Measurements from ENCODE around the gene TNPO1. TPM values are rescaled to one million over a fixed set of nuclear protein-coding genes. Genes with fewer than 3 reads are reported as not detected.

TNPO1 gene
- polyA plus RNA-seq, 2 of the 4 experiments (the other 2 are of a cell fraction): 199 to 350 TPM

DNA sequence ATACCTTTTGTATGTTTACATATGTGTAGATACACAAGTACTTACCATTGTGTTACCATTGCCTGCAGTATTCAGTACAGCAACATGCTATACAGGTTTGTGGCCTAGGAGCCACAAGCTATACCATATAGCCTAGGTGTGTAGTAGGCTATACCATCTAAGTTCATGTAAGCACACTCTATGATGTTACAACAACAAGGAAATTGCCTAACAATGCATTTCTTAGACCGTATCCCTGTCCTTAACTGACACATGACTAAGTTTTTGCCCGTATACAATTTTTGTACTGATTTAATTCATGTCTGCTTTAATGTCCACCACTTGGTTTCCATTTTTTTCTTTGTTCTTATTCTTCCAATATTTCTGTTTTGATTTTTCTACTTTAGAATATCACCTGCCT, 18.5 kb downstream of the TNPO1 start:
- no peak for ATAC-seq
- H3K4me2 ChIP-seq: no peak overlapping the region
- DNase-seq (ENCODE audit: low read depth in 1 of 2, low spot score in 1 of 2): no peak
- H3K27ac ChIP-seq: no peak overlapping the region
- no peak overlapping the region for H3K4me3 ChIP-seq
- no peak for TF ChIP-seq RAD21 (conservative IDR thresholded peaks at IDR 0.05 in 1 of 2, IDR thresholded peaks at IDR 0.05 in 1 of 2)
- no peak for TF ChIP-seq RCOR1 (IDR thresholded peaks at IDR 0.05; ENCODE audit: low read depth, low read length)
- TF ChIP-seq ZFP36 (IDR thresholded peaks at IDR 0.05; ENCODE audit: borderline replicate concordance, partially characterized antibody): no peak
- TF ChIP-seq POLR2AphosphoS2 (conservative IDR thresholded peaks at IDR 0.05; ENCODE audit: low read length): no peak
- TF ChIP-seq HEYL (CRISPR knock-in tag; IDR thresholded peaks at IDR 0.05): no peak
- TF ChIP-seq NPAS2 (CRISPR knock-in tag; IDR thresholded peaks at IDR 0.05; ENCODE audit: borderline replicate concordance): no peak
- TF ChIP-seq ZNF302 (CRISPR knock-in tag; IDR thresholded peaks at IDR 0.05): no peak
- TF ChIP-seq KDM1A (IDR thresholded peaks at IDR 0.05; ENCODE audit: low read depth): no peak
- TF ChIP-seq, protein P1, sequence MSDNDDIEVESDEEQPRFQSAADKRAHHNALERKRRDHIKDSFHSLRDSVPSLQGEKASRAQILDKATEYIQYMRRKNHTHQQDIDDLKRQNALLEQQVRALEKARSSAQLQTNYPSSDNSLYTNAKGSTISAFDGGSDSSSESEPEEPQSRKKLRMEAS (IDR thresholded peaks at IDR 0.05): no peak
- no peak for TF ChIP-seq BHLHE40 (IDR thresholded peaks at IDR 0.05; ENCODE audit: low read depth, low read length)
- no peak for TF ChIP-seq MYC (IDR thresholded peaks at IDR 0.05; ENCODE audit: borderline replicate concordance, low read length)
- no peak for TF ChIP-seq CBX2 (IDR thresholded peaks at IDR 0.05; ENCODE audit: borderline replicate concordance, low read depth)
- peaks cover 87% of the 10 kb centered on the region for H3K4me1 ChIP-seq
- ChIA-PET POLR2A (no interaction called here), CTCF (interaction anchor here (1.1 to 4.5 kb wide), 2 partner anchors 10 to 17 kb away, joined by 3 to 30 read pairs; partner anchors contain the start of gene TNPO1)
- WGBS (ENCODE audit: missing lambda C conversion rate): 84% methylated on average over 2 of the region's 2 CpGs
- FAIRE-seq: no peak
- no peaks in the 10 kb centered on the region for H3K9me3 ChIP-seq

DNA sequence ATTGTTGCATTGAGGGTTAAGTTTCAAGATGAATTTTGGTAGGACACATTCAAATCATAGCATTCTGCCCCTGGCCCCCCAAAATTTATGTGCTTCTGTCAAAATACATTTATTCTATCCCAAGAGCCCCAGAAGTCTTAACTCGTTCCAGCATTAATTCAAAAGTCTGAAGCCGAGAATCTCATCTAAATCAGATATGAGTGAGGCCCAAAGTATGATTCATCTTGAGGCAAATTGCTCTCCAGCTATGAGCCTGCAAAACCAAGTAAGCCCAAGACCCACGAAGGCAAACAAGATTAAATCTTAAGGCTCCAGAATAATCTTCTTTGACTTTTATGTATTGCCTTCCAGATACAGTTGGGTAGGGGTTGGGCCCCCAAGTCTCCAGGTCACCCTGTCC, 19.2 kb downstream of the TNPO1 start:
- ATAC-seq: no peak
- 81% methylated on average over 3 of the region's 3 CpGs for WGBS (ENCODE audit: missing lambda C conversion rate)
- no peak for FAIRE-seq

GRCh38 chr5:72836810-72837209, 20.3 kb downstream of the TNPO1 start:
- Histone ChIP-seq H3K9me3 (no peaks in the 10 kb centered on the region), H3K27ac (peak overlapping the region; percentile 27 to 56; a peak in 4 of 6 replicates), H3K4me3 (no peak overlapping the region), H3K4me1 (peaks cover 90% of the 10 kb centered on the region), H3K4me2 (peak overlapping the region; percentile 63)
- ChIA-PET POLR2A (interaction anchor here (1.0 kb wide), 1 partner anchor 529 kb away, joined by 3 read pairs; no protein-coding TSS in a partner anchor), CTCF (interaction anchor here (4.5 kb wide), 1 partner anchor 19 kb away, joined by 30 read pairs; the partner anchor contains the start of gene TNPO1)
- no peak for DNase-seq (ENCODE audit: low read depth in 1 of 2, low spot score in 1 of 2)
- FAIRE-seq: no peak
- 73% methylated on average over 1 of the region's 1 CpG for WGBS (ENCODE audit: missing lambda C conversion rate)
- ATAC-seq: peak in 1 of 2 experiments; percentile 39; a peak in 4 of 6 replicates
- TF ChIP-seq BCL3 (IDR thresholded peaks at IDR 0.05): no peak
- no peak for TF ChIP-seq HOXB5 (CRISPR knock-in tag; IDR thresholded peaks at IDR 0.05)
- TF ChIP-seq, protein P2, sequence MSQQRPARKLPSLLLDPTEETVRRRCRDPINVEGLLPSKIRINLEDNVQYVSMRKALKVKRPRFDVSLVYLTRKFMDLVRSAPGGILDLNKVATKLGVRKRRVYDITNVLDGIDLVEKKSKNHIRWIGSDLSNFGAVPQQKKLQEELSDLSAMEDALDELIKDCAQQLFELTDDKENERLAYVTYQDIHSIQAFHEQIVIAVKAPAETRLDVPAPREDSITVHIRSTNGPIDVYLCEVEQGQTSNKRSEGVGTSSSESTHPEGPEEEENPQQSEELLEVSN (IDR thresholded peaks at IDR 0.05; ENCODE audit: borderline replicate concordance, low read depth): no peak
- no peak for TF ChIP-seq BHLHE40 (IDR thresholded peaks at IDR 0.05; ENCODE audit: low read depth, low read length)
- no peak for TF ChIP-seq ESRRA (IDR thresholded peaks at IDR 0.05; ENCODE audit: borderline replicate concordance, low read length)
- TF ChIP-seq RAD21 (conservative IDR thresholded peaks at IDR 0.05 in 1 of 2, IDR thresholded peaks at IDR 0.05 in 1 of 2): no peak
- TF ChIP-seq ZC3H11A (IDR thresholded peaks at IDR 0.05): no peak
- no peak for TF ChIP-seq RFX5 (IDR thresholded peaks at IDR 0.05)
- TF ChIP-seq CBX8 (IDR thresholded peaks at IDR 0.05): no peak
- no peak for TF ChIP-seq JUN (IDR thresholded peaks at IDR 0.05)
- TF ChIP-seq, protein P3, sequence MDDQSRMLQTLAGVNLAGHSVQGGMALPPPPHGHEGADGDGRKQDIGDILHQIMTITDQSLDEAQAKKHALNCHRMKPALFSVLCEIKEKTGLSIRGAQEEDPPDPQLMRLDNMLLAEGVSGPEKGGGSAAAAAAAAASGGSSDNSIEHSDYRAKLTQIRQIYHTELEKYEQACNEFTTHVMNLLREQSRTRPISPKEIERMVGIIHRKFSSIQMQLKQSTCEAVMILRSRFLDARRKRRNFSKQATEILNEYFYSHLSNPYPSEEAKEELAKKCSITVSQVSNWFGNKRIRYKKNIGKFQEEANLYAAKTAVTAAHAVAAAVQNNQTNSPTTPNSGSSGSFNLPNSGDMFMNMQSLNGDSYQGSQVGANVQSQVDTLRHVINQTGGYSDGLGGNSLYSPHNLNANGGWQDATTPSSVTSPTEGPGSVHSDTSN (IDR thresholded peaks at IDR 0.05): no peak
- no peak for TF ChIP-seq ELK1 (IDR thresholded peaks at IDR 0.05; ENCODE audit: low read depth, low read length)
- no peak for TF ChIP-seq CHD2 (IDR thresholded peaks at IDR 0.05; ENCODE audit: low read length, partially characterized antibody)
- TF ChIP-seq NR3C1 (IDR thresholded peaks at IDR 0.05): no peak
- no peak for TF ChIP-seq TP53 (CRISPR knock-in tag; IDR thresholded peaks at IDR 0.05)

More for the DNA sequence above, 19.2 kb downstream of the TNPO1 start:
- H3K9me3 ChIP-seq: no peaks in the 10 kb centered on the region
- DNase-seq (ENCODE audit: low read depth in 1 of 2, low spot score in 1 of 2): no peak
- H3K4me1 ChIP-seq: peaks cover 87% of the 10 kb centered on the region
- CTCF ChIA-PET: interaction anchor here (4.5 kb wide), 1 partner anchor 17 kb away, joined by 30 read pairs; the partner anchor contains the start of gene TNPO1
- peak overlapping the region; percentile 18 to 26; a peak in 2 of 6 replicates for H3K27ac ChIP-seq
- TF ChIP-seq MAFK (IDR thresholded peaks at IDR 0.05; ENCODE audit: partially characterized antibody): no peak
- TF ChIP-seq, protein P4, sequence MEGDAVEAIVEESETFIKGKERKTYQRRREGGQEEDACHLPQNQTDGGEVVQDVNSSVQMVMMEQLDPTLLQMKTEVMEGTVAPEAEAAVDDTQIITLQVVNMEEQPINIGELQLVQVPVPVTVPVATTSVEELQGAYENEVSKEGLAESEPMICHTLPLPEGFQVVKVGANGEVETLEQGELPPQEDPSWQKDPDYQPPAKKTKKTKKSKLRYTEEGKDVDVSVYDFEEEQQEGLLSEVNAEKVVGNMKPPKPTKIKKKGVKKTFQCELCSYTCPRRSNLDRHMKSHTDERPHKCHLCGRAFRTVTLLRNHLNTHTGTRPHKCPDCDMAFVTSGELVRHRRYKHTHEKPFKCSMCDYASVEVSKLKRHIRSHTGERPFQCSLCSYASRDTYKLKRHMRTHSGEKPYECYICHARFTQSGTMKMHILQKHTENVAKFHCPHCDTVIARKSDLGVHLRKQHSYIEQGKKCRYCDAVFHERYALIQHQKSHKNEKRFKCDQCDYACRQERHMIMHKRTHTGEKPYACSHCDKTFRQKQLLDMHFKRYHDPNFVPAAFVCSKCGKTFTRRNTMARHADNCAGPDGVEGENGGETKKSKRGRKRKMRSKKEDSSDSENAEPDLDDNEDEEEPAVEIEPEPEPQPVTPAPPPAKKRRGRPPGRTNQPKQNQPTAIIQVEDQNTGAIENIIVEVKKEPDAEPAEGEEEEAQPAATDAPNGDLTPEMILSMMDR (IDR thresholded peaks at IDR 0.05): no peak
- no peak for TF ChIP-seq EHMT2 (IDR thresholded peaks at IDR 0.05; ENCODE audit: low read depth)
- H3K4me2 ChIP-seq: peak overlapping the region; percentile 63; the same call in 2 of the 3 replicates
- H3K4me3 ChIP-seq: no peak overlapping the region
- POLR2A ChIA-PET: interaction anchor here (1.0 kb wide), 1 partner anchor 528 kb away, joined by 3 read pairs; no protein-coding TSS in a partner anchor

Data from A549 (cell line).